Measurements from ENCODE around the gene GDPD4. TPM values are rescaled to one million over a fixed set of nuclear protein-coding genes. Genes with fewer than 3 reads are reported as not detected.

GDPD4 gene
- total RNA-seq, 1 experiment from 2014 or later = not detected

GRCh38 chr11:77197626-77198320, 103.7 kb downstream of the GDPD4 start:
- H3K4me2 ChIP-seq (ENCODE audit: low read depth, low read length, poor library complexity, severe bottlenecking) = no peak overlapping the region
- no peaks in the 10 kb centered on the region for H3K9me2 ChIP-seq (replicated peaks; ENCODE audit: insufficient read depth, low read length)
- H4K20me1 ChIP-seq (ENCODE audit: insufficient read depth, low read depth, low read length) = no peaks in the 10 kb centered on the region
- no peak overlapping the region for H3K4me3 ChIP-seq (ENCODE audit: low read length)
- H3K27me3 ChIP-seq (ENCODE audit: low read length) = no peaks in the 10 kb centered on the region
- no peak for DNase-seq
- H3K9ac ChIP-seq (ENCODE audit: low read length) = no peak overlapping the region
- H2AFZ ChIP-seq (ENCODE audit: low read length) = no peak overlapping the region; the same call in 1 of the 2 replicates
- H3K36me3 ChIP-seq (ENCODE audit: insufficient read depth, low read length) = no peaks in the 10 kb centered on the region
- H3K79me2 ChIP-seq (ENCODE audit: low read length) = no peaks in the 10 kb centered on the region
- no peaks in the 10 kb centered on the region for H3K9me3 ChIP-seq (ENCODE audit: low read length)
- H3K27ac ChIP-seq (ENCODE audit: low read length) = no peak overlapping the region
- H3K4me1 ChIP-seq (ENCODE audit: low read length) = no peaks in the 10 kb centered on the region

- H3K27ac ChIP-seq (ENCODE audit: low read length) = no peak overlapping the region
- H3K4me2 ChIP-seq (ENCODE audit: low read depth, low read length, poor library complexity, severe bottlenecking) = no peak overlapping the region
- no peaks in the 10 kb centered on the region for H3K36me3 ChIP-seq (ENCODE audit: insufficient read depth, low read length)
- no peaks in the 10 kb centered on the region for H3K27me3 ChIP-seq (ENCODE audit: low read length)
- no peaks in the 10 kb centered on the region for H3K9me3 ChIP-seq (ENCODE audit: low read length)
- no peaks in the 10 kb centered on the region for H4K20me1 ChIP-seq (ENCODE audit: insufficient read depth, low read depth, low read length)
- no peaks in the 10 kb centered on the region for H3K4me1 ChIP-seq (ENCODE audit: low read length)
- H3K9me2 ChIP-seq (replicated peaks; ENCODE audit: insufficient read depth, low read length) = no peaks in the 10 kb centered on the region
- H3K9ac ChIP-seq (ENCODE audit: low read length) = no peak overlapping the region
- H2AFZ ChIP-seq (ENCODE audit: low read length) = no peak overlapping the region
- H3K79me2 ChIP-seq (ENCODE audit: low read length) = no peaks in the 10 kb centered on the region
- no peak overlapping the region for H3K4me3 ChIP-seq (ENCODE audit: low read length)
- DNase-seq = no peak
Observed at GRCh38 chr11:77196961-77197360, 104.5 kb downstream of the GDPD4 start.

GRCh38 chr11:77195071-77195755, 106.3 kb downstream of the GDPD4 start:
- H4K20me1 ChIP-seq (ENCODE audit: insufficient read depth, low read depth, low read length) = no peaks in the 10 kb centered on the region
- no peaks in the 10 kb centered on the region for H3K79me2 ChIP-seq (ENCODE audit: low read length)
- H2AFZ ChIP-seq (ENCODE audit: low read length) = no peak overlapping the region
- no peaks in the 10 kb centered on the region for H3K9me2 ChIP-seq (replicated peaks; ENCODE audit: insufficient read depth, low read length)
- H3K9ac ChIP-seq (ENCODE audit: low read length) = no peak overlapping the region
- no peak overlapping the region for H3K4me2 ChIP-seq (ENCODE audit: low read depth, low read length, poor library complexity, severe bottlenecking)
- no peaks in the 10 kb centered on the region for H3K9me3 ChIP-seq (ENCODE audit: low read length)
- no peaks in the 10 kb centered on the region for H3K36me3 ChIP-seq (ENCODE audit: insufficient read depth, low read length)
- DNase-seq = no peak
- no peaks in the 10 kb centered on the region for H3K27me3 ChIP-seq (ENCODE audit: low read length)
- H3K27ac ChIP-seq (ENCODE audit: low read length) = no peak overlapping the region
- H3K4me1 ChIP-seq (ENCODE audit: low read length) = no peaks in the 10 kb centered on the region
- H3K4me3 ChIP-seq (ENCODE audit: low read length) = no peak overlapping the region

GRCh38 chr11:77193911-77194830, 107.3 kb downstream of the GDPD4 start:
- H3K27ac ChIP-seq (ENCODE audit: low read length) = no peak overlapping the region
- DNase-seq = no peak
- H3K36me3 ChIP-seq (ENCODE audit: insufficient read depth, low read length) = no peaks in the 10 kb centered on the region
- H3K9me3 ChIP-seq (ENCODE audit: low read length) = no peaks in the 10 kb centered on the region
- no peak overlapping the region for H3K9ac ChIP-seq (ENCODE audit: low read length)
- H3K4me3 ChIP-seq (ENCODE audit: low read length) = no peak overlapping the region
- H3K9me2 ChIP-seq (replicated peaks; ENCODE audit: insufficient read depth, low read length) = no peaks in the 10 kb centered on the region
- H3K79me2 ChIP-seq (ENCODE audit: low read length) = no peaks in the 10 kb centered on the region
- no peak overlapping the region for H3K4me2 ChIP-seq (ENCODE audit: low read depth, low read length, poor library complexity, severe bottlenecking)
- no peaks in the 10 kb centered on the region for H3K4me1 ChIP-seq (ENCODE audit: low read length)
- H3K27me3 ChIP-seq (ENCODE audit: low read length) = no peaks in the 10 kb centered on the region
- H4K20me1 ChIP-seq (ENCODE audit: insufficient read depth, low read depth, low read length) = no peaks in the 10 kb centered on the region
- H2AFZ ChIP-seq (ENCODE audit: low read length) = no peak overlapping the region

GRCh38 chr11:77193167-77193566, 108.3 kb downstream of the GDPD4 start:
- Histone ChIP-seq H3K4me2 (ENCODE audit: low read depth, low read length, poor library complexity, severe bottlenecking) (no peak overlapping the region), H3K27me3 (ENCODE audit: low read length) (no peaks in the 10 kb centered on the region), H3K4me3 (ENCODE audit: low read length) (no peak overlapping the region), H3K27ac (ENCODE audit: low read length) (no peak overlapping the region), H3K9me2 (replicated peaks; ENCODE audit: insufficient read depth, low read length) (no peaks in the 10 kb centered on the region), H3K36me3 (ENCODE audit: insufficient read depth, low read length) (no peaks in the 10 kb centered on the region), H3K79me2 (ENCODE audit: low read length) (no peaks in the 10 kb centered on the region), H2AFZ (ENCODE audit: low read length) (no peak overlapping the region), H3K4me1 (ENCODE audit: low read length) (no peaks in the 10 kb centered on the region), H3K9ac (ENCODE audit: low read length) (no peak overlapping the region), H4K20me1 (ENCODE audit: insufficient read depth, low read depth, low read length) (no peaks in the 10 kb centered on the region), H3K9me3 (ENCODE audit: low read length) (no peaks in the 10 kb centered on the region)
- no peak for DNase-seq

GRCh38 chr11:77191823-77192495, 109.5 kb downstream of the GDPD4 start:
- H3K79me2 ChIP-seq (ENCODE audit: low read length) = no peaks in the 10 kb centered on the region
- peaks cover 3% of the 10 kb centered on the region for H3K4me1 ChIP-seq (ENCODE audit: low read length)
- DNase-seq = peak; percentile 93
- H3K9me3 ChIP-seq (ENCODE audit: low read length) = no peaks in the 10 kb centered on the region
- H3K36me3 ChIP-seq (ENCODE audit: insufficient read depth, low read length) = no peaks in the 10 kb centered on the region
- no peak overlapping the region for H3K4me3 ChIP-seq (ENCODE audit: low read length)
- no peaks in the 10 kb centered on the region for H4K20me1 ChIP-seq (ENCODE audit: insufficient read depth, low read depth, low read length)
- no peak overlapping the region for H3K4me2 ChIP-seq (ENCODE audit: low read depth, low read length, poor library complexity, severe bottlenecking)
- H3K9ac ChIP-seq (ENCODE audit: low read length) = no peak overlapping the region
- H3K27ac ChIP-seq (ENCODE audit: low read length) = no peak overlapping the region
- no peaks in the 10 kb centered on the region for H3K9me2 ChIP-seq (replicated peaks; ENCODE audit: insufficient read depth, low read length)
- H3K27me3 ChIP-seq (ENCODE audit: low read length) = no peaks in the 10 kb centered on the region
- no peak overlapping the region for H2AFZ ChIP-seq (ENCODE audit: low read length)

- Histone ChIP-seq H3K4me1 (ENCODE audit: low read length) (peaks cover 8% of the 10 kb centered on the region), H3K27me3 (ENCODE audit: low read length) (no peaks in the 10 kb centered on the region), H4K20me1 (ENCODE audit: insufficient read depth, low read depth, low read length) (no peaks in the 10 kb centered on the region), H3K9ac (ENCODE audit: low read length) (no peak overlapping the region), H3K79me2 (ENCODE audit: low read length) (no peaks in the 10 kb centered on the region), H3K9me3 (ENCODE audit: low read length) (no peaks in the 10 kb centered on the region), H3K27ac (ENCODE audit: low read length) (no peak overlapping the region), H3K9me2 (replicated peaks; ENCODE audit: insufficient read depth, low read length) (no peaks in the 10 kb centered on the region), H2AFZ (ENCODE audit: low read length) (no peak overlapping the region), H3K4me2 (ENCODE audit: low read depth, low read length, poor library complexity, severe bottlenecking) (no peak overlapping the region), H3K36me3 (ENCODE audit: insufficient read depth, low read length) (no peaks in the 10 kb centered on the region), H3K4me3 (ENCODE audit: low read length) (no peak overlapping the region)
- DNase-seq = no peak
Observed at GRCh38 chr11:77191429-77191822, 110.1 kb downstream of the GDPD4 start.

Measured in Karpas-422 (cell line).